ENCODE results near the gene FRMD4A. TPM values are rescaled to one million over a fixed set of nuclear protein-coding genes. Genes with fewer than 3 reads are reported as not detected.

FRMD4A gene
- total and polyA plus RNA-seq, 12 donors, result 9.1 to 29.6 (median 14.6) TPM

DNA sequence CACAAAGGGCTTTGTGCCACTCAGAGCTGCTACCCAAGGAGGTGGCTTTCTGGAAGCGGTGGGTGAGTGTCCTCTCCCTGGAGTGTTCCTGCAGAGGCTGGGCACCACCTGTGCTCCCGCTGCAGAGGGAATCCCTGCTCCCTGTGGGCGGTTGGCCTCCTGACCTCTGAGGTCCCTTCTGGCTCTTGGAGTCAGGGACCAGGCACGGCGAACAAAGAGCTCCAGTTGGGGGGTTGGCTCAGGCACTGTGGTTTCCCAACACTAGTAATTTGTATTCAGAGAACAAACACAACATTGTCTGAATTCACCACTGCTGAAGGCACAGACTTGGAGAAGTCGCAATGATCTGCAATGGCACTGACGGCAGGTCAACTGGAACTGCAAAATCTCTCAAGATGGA, 415.0 kb downstream of the FRMD4A start:
- Histone ChIP-seq H3K4me1 (replicated peaks in 1 of 2) (no peaks in the 10 kb centered on the region), H3K36me3 (replicated peaks in 1 of 2) (no peaks in the 10 kb centered on the region), H3K27me3 (no peaks in the 10 kb centered on the region), H3K27ac (no peak overlapping the region), H3K9me3 (replicated peaks in 1 of 3) (peaks cover 0 to 4% (median 0%) of the 10 kb centered on the region in 3 donors), H3K4me3 (no peak overlapping the region)
- intact Hi-C loops (cut with DNase I), result no loop called here
- no peak for DNase-seq
- whole genome bisulfite sequencing, 4 donors, result 73 to 95% (median 87%) methylated on average over 5 to 7 of the region's 7 CpGs
- no peak for TF ChIP-seq POLR2A (IDR thresholded peaks at IDR 0.05)
- TF ChIP-seq, protein P1, sequence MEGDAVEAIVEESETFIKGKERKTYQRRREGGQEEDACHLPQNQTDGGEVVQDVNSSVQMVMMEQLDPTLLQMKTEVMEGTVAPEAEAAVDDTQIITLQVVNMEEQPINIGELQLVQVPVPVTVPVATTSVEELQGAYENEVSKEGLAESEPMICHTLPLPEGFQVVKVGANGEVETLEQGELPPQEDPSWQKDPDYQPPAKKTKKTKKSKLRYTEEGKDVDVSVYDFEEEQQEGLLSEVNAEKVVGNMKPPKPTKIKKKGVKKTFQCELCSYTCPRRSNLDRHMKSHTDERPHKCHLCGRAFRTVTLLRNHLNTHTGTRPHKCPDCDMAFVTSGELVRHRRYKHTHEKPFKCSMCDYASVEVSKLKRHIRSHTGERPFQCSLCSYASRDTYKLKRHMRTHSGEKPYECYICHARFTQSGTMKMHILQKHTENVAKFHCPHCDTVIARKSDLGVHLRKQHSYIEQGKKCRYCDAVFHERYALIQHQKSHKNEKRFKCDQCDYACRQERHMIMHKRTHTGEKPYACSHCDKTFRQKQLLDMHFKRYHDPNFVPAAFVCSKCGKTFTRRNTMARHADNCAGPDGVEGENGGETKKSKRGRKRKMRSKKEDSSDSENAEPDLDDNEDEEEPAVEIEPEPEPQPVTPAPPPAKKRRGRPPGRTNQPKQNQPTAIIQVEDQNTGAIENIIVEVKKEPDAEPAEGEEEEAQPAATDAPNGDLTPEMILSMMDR (IDR thresholded peaks at IDR 0.05), result no peak

DNA sequence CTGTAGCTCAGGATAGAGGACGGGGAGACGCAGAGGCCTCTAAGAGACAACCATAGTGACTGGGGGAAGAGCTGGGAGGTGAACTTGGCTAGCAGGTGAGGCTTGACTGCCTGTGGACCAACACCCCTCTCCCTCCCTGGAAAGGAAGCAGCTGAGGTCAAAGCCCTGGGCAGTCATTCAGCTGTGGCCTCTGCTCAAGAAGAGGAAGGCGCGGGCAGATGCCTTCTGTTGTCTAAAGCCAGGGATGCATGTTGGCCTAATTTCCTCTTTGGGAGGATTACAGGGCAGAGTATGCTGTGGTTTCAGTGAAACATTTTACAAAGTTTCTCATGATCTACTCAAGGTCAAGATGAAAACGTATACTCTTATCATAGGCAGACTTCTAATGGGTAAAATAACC, 416.8 kb downstream of the FRMD4A start:
- intact Hi-C loops (cut with DNase I), result no loop called here
- Histone ChIP-seq H3K4me1 (replicated peaks in 1 of 2) (no peaks in the 10 kb centered on the region), H3K4me3 (no peak overlapping the region), H3K9me3 (replicated peaks in 1 of 3) (peaks cover 0 to 4% (median 0%) of the 10 kb centered on the region in 3 donors), H3K36me3 (replicated peaks in 1 of 2) (no peaks in the 10 kb centered on the region), H3K27ac (no peak overlapping the region), H3K27me3 (no peaks in the 10 kb centered on the region)
- TF ChIP-seq, protein P1 (IDR thresholded peaks at IDR 0.05), result no peak
- no peak for TF ChIP-seq POLR2A (IDR thresholded peaks at IDR 0.05)
- 67 to 71% (median 68%) methylated on average over 5 of the region's 5 CpGs for WGBS, 4 donors
- peak in 3 of 7 donors; percentile 31 to 47 (median 39) for DNase-seq

DNA sequence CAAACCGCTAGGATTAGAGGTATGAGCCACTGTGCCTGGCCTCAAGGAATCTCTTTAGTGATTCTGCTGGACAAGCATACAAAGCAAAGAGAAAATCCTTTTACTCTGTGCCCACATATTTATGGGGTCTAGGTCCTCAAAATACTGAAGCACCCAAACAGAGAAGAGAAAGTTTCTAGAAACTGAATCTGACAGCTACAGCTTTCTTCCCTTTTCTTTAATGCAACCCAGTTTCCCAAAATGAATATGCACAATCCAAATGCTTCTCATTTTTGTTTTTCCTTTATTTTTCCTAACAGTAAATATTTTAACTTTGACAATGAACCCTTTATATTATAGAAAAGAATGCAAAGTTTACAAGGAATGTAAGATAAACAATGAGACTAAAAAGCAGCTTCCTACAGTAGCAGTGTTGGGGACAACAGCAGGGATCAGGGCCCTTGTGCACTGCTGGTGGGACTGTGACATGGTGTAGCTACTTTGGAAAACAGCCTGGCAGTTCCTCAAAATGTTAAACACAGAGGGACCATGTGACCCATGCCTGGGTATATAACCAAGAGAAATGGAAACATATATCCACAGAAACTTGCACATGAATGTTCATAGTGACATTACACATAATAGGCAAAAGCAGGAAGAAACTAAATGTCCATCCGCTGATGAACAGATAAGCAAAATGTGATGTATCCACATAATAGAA, 418.8 kb downstream of the FRMD4A start:
- H3K27ac ChIP-seq, result peak overlapping the region in 3 of 5 donors; percentile 7 to 60 (median 53)
- no peaks in the 10 kb centered on the region for H3K36me3 ChIP-seq (replicated peaks in 1 of 2)
- H3K4me1 ChIP-seq (replicated peaks in 1 of 2), result no peaks in the 10 kb centered on the region
- WGBS, 4 donors, result 79 to 98% (median 89%) methylated on average over 2 of the region's 2 CpGs
- H3K27me3 ChIP-seq, result no peaks in the 10 kb centered on the region
- H3K9me3 ChIP-seq (replicated peaks in 1 of 3), result peaks cover 0 to 4% (median 0%) of the 10 kb centered on the region in 3 donors
- TF ChIP-seq, protein P1 (IDR thresholded peaks at IDR 0.05), result no peak
- no peak for TF ChIP-seq POLR2A (IDR thresholded peaks at IDR 0.05)
- H3K4me3 ChIP-seq, result no peak overlapping the region
- peak in 1 of 7 donors; percentile 18 for DNase-seq
- intact Hi-C loops (cut with DNase I), result no loop called here

DNA sequence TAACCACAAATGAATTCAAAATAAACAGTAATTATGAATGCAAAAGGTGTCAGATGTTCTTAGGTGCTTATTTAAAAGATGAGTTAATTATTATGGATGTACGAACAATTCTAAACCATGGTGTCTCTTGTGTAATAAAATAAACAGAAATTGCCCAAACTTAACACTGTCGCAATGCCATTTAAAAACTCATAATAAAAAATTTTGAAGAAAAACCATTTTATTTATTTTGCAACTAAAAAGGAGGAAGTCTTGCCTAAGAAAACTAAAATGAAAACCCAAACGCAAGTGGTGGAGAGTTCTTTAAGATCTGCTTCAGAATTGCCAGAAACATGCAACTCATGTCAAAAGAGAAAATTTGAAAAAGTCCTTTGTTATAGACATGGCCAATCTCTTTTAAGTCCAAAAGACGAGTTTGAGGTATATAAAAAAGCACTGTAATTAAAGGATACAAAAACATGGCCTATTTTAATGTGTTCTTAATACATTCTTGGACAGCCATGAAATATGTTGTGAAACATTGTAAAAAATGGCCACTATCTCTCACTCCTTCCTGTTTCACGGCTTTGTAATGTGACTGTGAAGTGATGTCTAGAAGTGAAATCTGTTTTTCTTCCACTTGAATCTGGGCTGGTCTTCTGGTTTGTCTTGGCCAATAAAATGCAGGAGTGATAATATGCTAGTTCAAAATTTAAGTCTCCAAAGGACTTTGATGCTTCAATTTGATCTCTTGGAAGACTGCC, 421.0 kb downstream of the FRMD4A start:
- TF ChIP-seq POLR2A (IDR thresholded peaks at IDR 0.05), result no peak
- TF ChIP-seq, protein P1 (IDR thresholded peaks at IDR 0.05), result no peak

More for the DNA sequence above, 421.0 kb downstream of the FRMD4A start:
- 67 to 74% (median 69%) methylated on average over 5 of the region's 5 CpGs for WGBS, 4 donors
- peak overlapping the region in 1 of 5 donors; percentile 64 for H3K27ac ChIP-seq
- peaks cover 0 to 4% (median 0%) of the 10 kb centered on the region in 3 donors for H3K9me3 ChIP-seq (replicated peaks in 1 of 3)
- intact Hi-C loops (cut with DNase I), result no loop called here
- no peaks in the 10 kb centered on the region for H3K27me3 ChIP-seq
- no peaks in the 10 kb centered on the region for H3K36me3 ChIP-seq (replicated peaks in 1 of 2)
- no peaks in the 10 kb centered on the region for H3K4me1 ChIP-seq (replicated peaks in 1 of 2)
- H3K4me3 ChIP-seq, result no peak overlapping the region
- no peak for DNase-seq
